Spleen (tissue), 7 donors: ENCODE data around the gene AOX1.
"Not testable (repeated sequence)": the region's sequence is repeated elsewhere in the genome, so short reads cannot be mapped to it uniquely, and the experiment has no call there.

ENCODE experiments used
- POLR2AphosphoS5 ChIP-seq, 3 donors: sonication (generic); formaldehyde crosslinking; IDR thresholded peaks; one replicate each; pipeline ENCODE4 v1.5.1; 2017; ENCODE audit warnings: antibody characterized with exemption in 3 of 3
- TF ChIP-seq, protein P1 (sequence below), 11 experiments: fragments of 200-600 bp in 7 of 11; fragments of 450-650 bp in 4 of 11; sonication (generic) in 4 of 11; IDR thresholded peaks in 8 of 11; conservative IDR thresholded peaks in 3 of 11; 1 replicate in 7 of 11; 2 replicates in 4 of 11; pipeline versions ENCODE4 v1.4.0 to v1.8.0; 2016 to 2021; ENCODE audit warnings: antibody characterized with exemption in 11 of 11, inconsistent platforms in 4 of 11, mild to moderate bottlenecking in 1 of 11
- donor health status: DM: no; HTN: no; CAD: no; lungs with moderate emphysema.
- donor health status: DM: no; HTN: no; CAD: no.
- donor health status: DM: no; HTN: no; CAD: no.

DNA sequence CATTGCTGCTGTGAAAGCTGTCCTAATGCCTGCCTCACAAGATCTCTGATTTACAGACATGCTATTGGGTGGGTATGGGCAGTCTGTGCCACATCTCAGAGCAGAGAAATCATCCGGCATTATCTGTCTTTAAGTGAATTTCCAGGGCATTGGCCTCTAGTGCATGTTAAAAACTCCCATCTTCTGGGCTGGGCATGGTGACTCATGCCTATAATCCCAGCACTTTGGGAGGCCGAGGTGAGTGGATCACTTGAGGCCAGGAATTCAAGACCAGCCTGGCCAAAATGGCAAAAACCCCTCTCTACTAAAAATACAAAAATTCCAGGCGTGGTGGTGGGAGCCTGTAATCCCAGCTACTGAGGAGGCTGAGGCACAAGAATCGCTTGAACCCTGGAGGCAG lies 42.6 kb downstream of the AOX1 start:
- TF ChIP-seq, protein P1, sequence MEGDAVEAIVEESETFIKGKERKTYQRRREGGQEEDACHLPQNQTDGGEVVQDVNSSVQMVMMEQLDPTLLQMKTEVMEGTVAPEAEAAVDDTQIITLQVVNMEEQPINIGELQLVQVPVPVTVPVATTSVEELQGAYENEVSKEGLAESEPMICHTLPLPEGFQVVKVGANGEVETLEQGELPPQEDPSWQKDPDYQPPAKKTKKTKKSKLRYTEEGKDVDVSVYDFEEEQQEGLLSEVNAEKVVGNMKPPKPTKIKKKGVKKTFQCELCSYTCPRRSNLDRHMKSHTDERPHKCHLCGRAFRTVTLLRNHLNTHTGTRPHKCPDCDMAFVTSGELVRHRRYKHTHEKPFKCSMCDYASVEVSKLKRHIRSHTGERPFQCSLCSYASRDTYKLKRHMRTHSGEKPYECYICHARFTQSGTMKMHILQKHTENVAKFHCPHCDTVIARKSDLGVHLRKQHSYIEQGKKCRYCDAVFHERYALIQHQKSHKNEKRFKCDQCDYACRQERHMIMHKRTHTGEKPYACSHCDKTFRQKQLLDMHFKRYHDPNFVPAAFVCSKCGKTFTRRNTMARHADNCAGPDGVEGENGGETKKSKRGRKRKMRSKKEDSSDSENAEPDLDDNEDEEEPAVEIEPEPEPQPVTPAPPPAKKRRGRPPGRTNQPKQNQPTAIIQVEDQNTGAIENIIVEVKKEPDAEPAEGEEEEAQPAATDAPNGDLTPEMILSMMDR (IDR thresholded peaks at IDR 0.05 in 8 of 11, conservative IDR thresholded peaks at IDR 0.05 in 3 of 11), result not testable (repeated sequence)
- not testable (repeated sequence) for TF ChIP-seq POLR2AphosphoS5 (IDR thresholded peaks at IDR 0.05)
